Testis (tissue), 3 donors: ENCODE data around the gene SETD1B. TPM values are rescaled to one million over a fixed set of nuclear protein-coding genes. Genes with fewer than 3 reads are reported as not detected.

Experiments
- DNase-seq: peaks from one replicate; pipeline ENCODE4 v3.0.0-alpha.2; 2019
- H3K27ac ChIP-seq, 2 donors: fragments of 200-600 bp; sonication (generic); one replicate each; pipeline ENCODE4 v1.5.1; 2019
- H3K27me3 ChIP-seq: fragments of 200-600 bp; sonication (generic); one replicate; pipeline ENCODE4 v1.5.1; 2019
- H3K36me3 ChIP-seq: fragments of 200-600 bp; sonication (generic); one replicate; pipeline ENCODE4 v1.5.1; 2017; ENCODE audit warnings: low read depth; ENCODE audit errors: missing control alignments
- H3K4me1 ChIP-seq: fragments of 200-600 bp; sonication (generic); one replicate; pipeline ENCODE4 v1.5.1; 2019
- H3K4me3 ChIP-seq, 2 donors: fragments of 200-600 bp; sonication (generic); one replicate each; pipeline ENCODE4 v1.5.1; 2017 to 2019
- H3K9me3 ChIP-seq: fragments of 200-600 bp; sonication (generic); one replicate; pipeline ENCODE4 v1.5.1; 2017
- CTCF ChIP-seq, 3 experiments: fragments of 450-650 bp in 2 of 3; fragments of 200-600 bp in 1 of 3; sonication (generic) in 1 of 3; IDR thresholded peaks; one replicate each; pipeline ENCODE4 v1.5.1; 2016 to 2019; ENCODE audit warnings: antibody characterized with exemption in 3 of 3, mild to moderate bottlenecking in 2 of 3, moderate library complexity in 1 of 3
- POLR2A ChIP-seq: fragments of 450-650 bp; IDR thresholded peaks from one replicate; pipeline ENCODE4 v1.6.1; 2017; ENCODE audit warnings: antibody characterized with exemption, mild to moderate bottlenecking, moderate library complexity
- WGBS, 2 donors: methylation state at CpG; one replicate each; pipeline ENCODE4 v1.1.5; 2018; 5-methylcytosine and 5-hydroxymethylcytosine counted together
- intact Hi-C: fragments of 100-400 bp; cut with DNase I; formaldehyde crosslinking; loops from one replicate; pipeline ENCODE4 v1.15.1; 2023; ENCODE audit warnings: low total_unique reads
- polyA plus RNA-seq: library from polyadenylated mRNA; stranded (reverse); fragments of 350-450 nt; fragmentation: Illumina TruSeq; extraction: RNeasy Lipid Tissue Mini Kit (QIAGEN cat#74804); gene quantifications from one replicate; pipeline ENCODE4 v1.2.3, GENCODE V29; 2014; ENCODE audit warnings: low read depth, low replicate concordance; ENCODE audit not compliant: insufficient read depth
- total RNA-seq, 2 donors: library from RNA; depleted of rRNA; stranded (reverse); fragments of >200 nt; gene quantifications; one replicate each; pipeline ENCODE4 v1.2.3, GENCODE V29; 2016

The SETD1B gene
- total and polyA plus RNA-seq, 3 donors from 2014 or later = 18.9 to 23.3 (median 23.1) TPM

- no peaks in the 10 kb centered on the region for H3K9me3 ChIP-seq
- no peak for DNase-seq
- no peak overlapping the region for H3K27ac ChIP-seq
- intact Hi-C loops = no loop called here
- H3K27me3 ChIP-seq = no peaks in the 10 kb centered on the region
- no peak for TF ChIP-seq POLR2A
- no peak for TF ChIP-seq CTCF (IDR thresholded peaks at IDR 0.05)
- H3K4me1 ChIP-seq = peaks cover 17% of the 10 kb centered on the region
- H3K36me3 ChIP-seq = no peaks in the 10 kb centered on the region
- WGBS, 2 donors = 87 to 89% methylated on average over 6 of the region's 6 CpGs
- H3K4me3 ChIP-seq = no peak overlapping the region
Measured at GRCh38 chr12:121783766-121784165, 20.0 kb upstream of the SETD1B start.

GRCh38 chr12:121784460-121784859 is 19.3 kb upstream of the SETD1B start:
- Histone ChIP-seq H3K9me3 (no peaks in the 10 kb centered on the region), H3K27ac (no peak overlapping the region), H3K4me3 (no peak overlapping the region), H3K27me3 (no peaks in the 10 kb centered on the region), H3K36me3 (no peaks in the 10 kb centered on the region), H3K4me1 (peaks cover 17% of the 10 kb centered on the region)
- TF ChIP-seq POLR2A = no peak
- no peak for TF ChIP-seq CTCF (IDR thresholded peaks at IDR 0.05)
- 49 to 52% methylated on average over 6 of the region's 6 CpGs for WGBS, 2 donors
- intact Hi-C loops = no loop called here
- no peak for DNase-seq

GRCh38 chr12:121786440-121786825 is 17.4 kb upstream of the SETD1B start:
- WGBS, 2 donors = 80 to 85% methylated on average over 3 to 6 of the region's 6 CpGs
- intact Hi-C loops = no loop called here
- Histone ChIP-seq H3K36me3 (no peaks in the 10 kb centered on the region), H3K27ac (no peak overlapping the region), H3K4me3 (no peak overlapping the region), H3K9me3 (no peaks in the 10 kb centered on the region), H3K27me3 (no peaks in the 10 kb centered on the region), H3K4me1 (peaks cover 14% of the 10 kb centered on the region)
- TF ChIP-seq POLR2A (no peak), CTCF (IDR thresholded peaks at IDR 0.05) (no peak)
- no peak for DNase-seq

GRCh38 chr12:121787063-121788025 is 16.5 kb upstream of the SETD1B start:
- Histone ChIP-seq H3K27ac (no peak overlapping the region), H3K36me3 (no peaks in the 10 kb centered on the region), H3K4me3 (no peak overlapping the region), H3K4me1 (peaks cover 5% of the 10 kb centered on the region), H3K9me3 (no peaks in the 10 kb centered on the region), H3K27me3 (no peaks in the 10 kb centered on the region)
- WGBS, 2 donors = 78 to 81% methylated on average over 16 to 17 of the region's 17 CpGs
- TF ChIP-seq POLR2A (no peak), CTCF (IDR thresholded peaks at IDR 0.05) (no peak)
- intact Hi-C loops = no loop called here
- no peak for DNase-seq
